HTERT RPE-1 (cell line): ENCODE measurements around the gene SEPTIN1.

ENCODE experiments used
- in situ Hi-C: fragments of 300-500 bp; cut with MboI; formaldehyde crosslinking; loops from 4 replicates; pipeline ENCODE4 v1.14.3; 2020; ENCODE audit warnings: low sequenced_read_pairs

Gene SEPTIN1

DNA sequence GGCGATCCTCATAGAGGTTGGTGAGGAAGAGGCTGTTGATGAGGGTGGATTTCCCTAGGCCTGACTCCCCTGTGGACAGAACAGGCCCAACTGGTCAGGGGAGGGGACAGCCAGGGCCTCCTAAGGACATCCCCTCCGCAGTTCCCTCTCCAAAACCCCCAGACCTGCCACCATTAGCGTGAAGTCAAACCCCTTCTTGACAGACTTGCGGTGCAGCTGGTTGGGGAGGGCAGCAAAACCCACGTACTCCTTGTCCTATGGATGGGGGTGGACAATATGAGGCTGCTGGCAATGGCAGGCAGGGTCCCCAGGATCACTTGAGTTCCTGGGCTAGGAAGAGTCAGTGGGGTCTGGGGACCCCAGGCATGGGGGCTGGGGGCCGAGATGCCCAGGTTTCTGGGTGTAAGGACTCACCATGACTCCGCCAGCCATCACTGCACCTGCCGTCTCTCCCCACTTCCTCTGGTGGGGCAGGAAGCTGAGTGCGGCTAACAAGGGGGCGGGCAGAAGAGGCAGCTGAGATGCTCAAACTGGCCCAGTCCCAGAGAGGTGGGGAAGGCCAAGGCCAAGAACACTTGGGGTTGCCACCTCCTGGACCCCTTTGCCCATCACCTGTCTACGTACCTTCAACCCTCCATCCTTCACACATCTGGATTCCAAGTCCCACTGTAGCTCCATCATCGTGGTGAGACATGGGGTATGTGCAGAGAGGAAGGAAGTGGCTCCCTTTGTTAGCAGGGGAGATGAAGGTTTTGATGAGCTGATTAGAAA is at the start of gene SEPTIN1:
TSS of gene SEPTIN1 (minus strand) at position 451 of the 771 bp plus-strand sequence. CDS start at position 432, 19 bp downstream.
- in situ Hi-C loops = no loop called here

DNA sequence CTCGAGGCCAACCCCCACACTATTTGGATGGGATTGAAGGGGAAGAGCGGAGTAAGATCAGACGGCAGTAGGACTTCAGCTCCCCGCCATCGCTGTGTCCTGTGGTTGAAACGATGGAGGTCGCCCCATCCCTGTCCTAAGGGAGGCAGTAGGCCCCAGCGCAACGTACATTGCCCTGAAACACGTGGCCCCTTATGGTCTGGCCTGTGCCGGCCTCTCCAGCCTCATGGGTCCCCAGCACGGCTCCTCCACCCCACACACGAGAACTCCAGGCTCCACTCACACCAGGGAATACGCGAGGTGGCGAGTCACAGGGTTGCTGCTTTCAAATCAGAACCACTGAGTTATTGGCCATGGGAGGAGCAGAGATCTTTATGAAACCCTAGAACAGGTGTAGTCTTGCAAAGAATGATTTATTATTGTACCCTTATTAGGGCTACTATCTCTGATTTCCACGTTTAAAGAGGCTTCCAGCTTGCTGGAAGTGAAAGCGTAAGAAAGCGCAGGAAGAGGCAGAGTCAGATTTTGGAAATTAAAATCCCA is 48.1 kb upstream of the SEPTIN1 start:
- in situ Hi-C loops = loop anchor here (25.0 kb wide), 1 partner anchor 207 kb away; no protein-coding TSS in a partner anchor

DNA sequence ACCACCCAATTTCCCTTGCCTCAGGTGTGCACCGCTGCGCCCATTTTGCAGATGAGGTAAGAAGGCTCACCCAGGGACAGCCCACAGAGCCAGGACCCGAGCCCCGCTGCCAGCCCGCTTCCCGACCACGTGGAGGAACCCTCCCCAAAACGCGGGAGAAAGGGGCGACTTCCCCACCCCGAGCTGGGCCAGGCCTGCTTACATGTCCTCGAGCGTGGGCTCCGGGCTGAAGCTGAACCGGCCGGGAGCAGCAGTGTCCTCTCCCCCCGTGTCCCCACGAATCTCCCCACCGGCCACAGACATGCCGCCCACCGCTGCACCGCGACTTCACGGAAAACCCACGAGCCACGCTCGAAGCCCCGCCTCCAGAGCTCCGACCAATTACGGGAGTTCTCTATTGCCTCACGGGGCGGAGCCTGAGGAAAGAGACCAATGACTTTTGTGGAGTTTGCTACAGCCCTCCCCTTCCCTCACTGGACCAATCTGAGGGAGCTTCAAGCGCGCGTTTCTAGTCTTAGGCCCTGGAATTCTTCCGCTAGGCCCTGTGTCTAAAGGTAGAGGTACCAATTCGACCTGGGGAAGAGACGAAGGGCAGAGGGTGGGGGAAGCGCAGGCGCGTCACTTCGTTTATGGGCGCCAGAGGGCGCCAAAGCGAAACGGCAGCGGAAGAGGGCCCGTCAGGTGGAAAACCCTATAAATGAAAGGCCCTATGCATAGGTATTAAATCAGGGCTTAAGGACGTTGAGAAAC is 47.5 kb upstream of the SEPTIN1 start, which contains the start of gene DCTPP1:
TSS of gene DCTPP1 (minus strand) at position 353 of the 750 bp plus-strand sequence. CDS start at position 303, 50 bp downstream.
- in situ Hi-C loops = loop anchor here (25.0 kb wide), 1 partner anchor 207 kb away; no protein-coding TSS in a partner anchor

DNA sequence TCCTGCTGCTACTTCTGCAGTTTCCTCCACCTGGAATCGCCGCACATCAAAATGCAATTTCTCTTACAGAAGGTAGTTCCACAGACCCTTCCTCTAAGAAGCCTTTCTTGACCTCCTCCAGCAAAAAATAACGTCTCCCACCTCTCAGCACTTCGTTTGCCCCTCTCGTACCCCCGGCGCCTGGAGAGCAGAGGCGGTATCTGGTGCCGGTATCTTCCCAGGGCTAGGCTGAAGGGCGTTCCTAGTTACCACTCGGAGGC is 47.0 kb upstream of the SEPTIN1 start:
- in situ Hi-C loops = loop anchor here (25.0 kb wide), 1 partner anchor 208 kb away; no protein-coding TSS in a partner anchor

GRCh38 chr16:30428055-30428454 is 45.7 kb upstream of the SEPTIN1 start:
- in situ Hi-C loops = loop anchor here (25.0 kb wide), 1 partner anchor 209 kb away; no protein-coding TSS in a partner anchor

- in situ Hi-C loops = no loop called here
Observed at GRCh38 chr16:30421010-30421409, 38.6 kb upstream of the SEPTIN1 start.

- in situ Hi-C loops = no loop called here
Observed at GRCh38 chr16:30418350-30419181, 36.2 kb upstream of the SEPTIN1 start.

- in situ Hi-C loops = no loop called here
Observed at GRCh38 chr16:30417529-30418349, 35.4 kb upstream of the SEPTIN1 start.

DNA sequence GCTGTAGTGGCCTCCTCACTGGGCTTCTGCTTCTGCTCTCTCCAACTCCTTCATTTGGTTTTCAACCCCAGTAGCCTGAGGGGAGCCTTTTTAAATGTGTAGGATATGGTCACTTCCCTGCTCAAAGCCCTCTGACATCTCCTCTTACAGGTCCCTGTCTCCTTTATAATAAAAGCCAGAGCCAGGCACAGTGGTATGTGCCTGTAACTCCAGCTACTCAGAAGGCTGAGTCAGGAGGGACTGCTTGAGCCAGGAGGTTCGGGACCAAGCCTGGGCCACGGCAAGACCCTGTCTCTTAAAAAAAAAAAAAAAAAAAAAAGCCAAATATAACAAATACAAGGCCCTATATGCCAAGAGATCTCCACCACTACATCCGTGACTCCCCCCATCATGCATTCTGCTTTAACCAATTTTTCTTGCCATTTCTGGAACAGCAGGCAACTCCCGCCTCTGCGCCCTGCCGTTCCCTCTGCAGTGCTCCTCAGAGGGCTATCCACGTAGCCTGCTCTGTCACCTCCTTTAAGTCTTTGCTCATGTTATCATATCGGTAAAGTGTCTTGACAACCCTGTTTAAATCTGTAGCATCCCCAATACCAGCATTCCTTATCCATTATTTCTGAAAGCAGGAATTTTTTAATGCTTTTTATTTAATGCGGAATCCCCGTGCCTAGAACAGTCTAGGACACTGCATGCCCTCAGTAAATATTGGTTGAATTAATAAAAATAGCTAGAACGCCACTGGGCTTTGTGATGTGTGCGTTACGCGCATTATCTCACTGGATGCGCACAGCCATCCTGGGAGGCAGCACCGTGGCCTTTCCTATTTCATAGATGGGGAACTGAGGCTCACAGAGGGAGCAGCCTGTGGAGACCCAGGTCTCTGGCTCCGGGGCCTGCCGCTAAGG is 34.5 kb upstream of the SEPTIN1 start:
- in situ Hi-C loops = no loop called here

DNA sequence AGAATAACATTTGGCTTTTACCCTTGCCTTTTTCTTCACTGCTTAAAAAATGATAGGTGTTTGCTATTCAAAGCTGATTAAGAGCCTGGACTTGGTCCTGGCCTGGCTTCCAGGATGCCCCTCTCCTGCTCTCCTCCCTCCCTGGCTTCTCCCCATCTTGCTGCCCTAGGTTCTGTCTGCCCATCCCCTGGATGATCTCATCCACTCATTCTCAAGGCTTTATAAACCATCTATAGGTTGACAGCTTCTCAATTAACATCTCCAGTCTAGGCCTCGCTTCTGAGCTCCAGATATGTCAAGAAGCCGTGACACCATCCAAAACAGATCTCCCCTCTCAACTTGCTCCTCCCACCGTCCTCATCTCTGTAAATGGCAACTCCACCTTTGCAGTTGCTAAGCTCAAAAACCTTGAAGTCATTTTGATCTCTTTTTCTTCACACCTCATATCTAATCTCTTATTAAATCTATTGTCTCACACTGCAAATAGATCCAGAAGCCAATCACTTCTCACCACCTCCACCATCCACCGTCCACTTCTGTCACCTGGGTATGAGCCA is 33.8 kb upstream of the SEPTIN1 start:
- in situ Hi-C loops = no loop called here

- in situ Hi-C loops = no loop called here
Observed at GRCh38 chr16:30414159-30414558, 31.8 kb upstream of the SEPTIN1 start.

- in situ Hi-C loops = no loop called here
Observed at GRCh38 chr16:30413112-30413806, 30.9 kb upstream of the SEPTIN1 start.

DNA sequence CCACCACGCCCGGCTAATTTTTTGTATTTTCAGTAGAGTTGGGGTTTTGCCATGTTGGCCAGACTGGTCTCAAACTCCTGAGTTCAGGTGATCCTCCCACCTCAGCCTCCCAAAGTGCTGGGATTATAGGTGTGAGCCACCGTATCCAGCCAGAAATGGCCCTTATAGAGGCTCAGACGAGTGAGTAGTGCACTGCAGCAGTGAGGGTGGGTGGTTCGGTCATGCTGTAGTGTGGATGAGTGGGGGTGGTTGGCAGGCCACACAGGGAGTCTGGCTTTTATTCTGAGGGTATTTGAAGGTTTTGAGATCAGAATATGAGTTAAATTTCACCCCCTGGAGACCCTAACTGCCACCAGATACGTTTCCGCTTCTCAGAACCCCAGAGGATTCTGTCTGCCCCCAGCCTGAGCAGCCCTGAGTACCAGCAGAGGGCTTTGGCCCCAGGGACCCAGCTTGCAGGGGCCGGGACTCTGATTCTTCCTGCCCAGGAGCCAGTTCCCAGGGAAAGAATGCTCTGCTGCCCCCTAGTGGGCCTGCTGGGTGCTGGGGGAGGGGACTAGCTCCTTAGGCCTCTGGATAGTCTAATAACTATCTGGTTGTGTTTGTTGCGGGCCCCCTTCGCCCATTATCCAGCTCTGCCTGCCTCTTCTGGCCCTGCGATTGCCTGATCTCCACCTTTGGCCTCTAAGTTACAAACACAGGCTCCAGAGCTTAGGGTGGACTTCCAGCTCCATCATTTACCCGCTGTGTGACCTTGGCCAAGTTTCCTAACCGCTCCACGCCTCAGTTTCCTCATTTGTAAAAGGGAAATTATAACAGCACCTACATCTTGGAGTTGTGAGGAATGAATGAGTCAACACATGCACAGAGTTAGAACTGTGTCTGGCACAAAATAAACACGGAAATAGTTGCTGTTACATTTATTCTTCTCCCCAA is 27.0 kb upstream of the SEPTIN1 start:
- in situ Hi-C loops = no loop called here

DNA sequence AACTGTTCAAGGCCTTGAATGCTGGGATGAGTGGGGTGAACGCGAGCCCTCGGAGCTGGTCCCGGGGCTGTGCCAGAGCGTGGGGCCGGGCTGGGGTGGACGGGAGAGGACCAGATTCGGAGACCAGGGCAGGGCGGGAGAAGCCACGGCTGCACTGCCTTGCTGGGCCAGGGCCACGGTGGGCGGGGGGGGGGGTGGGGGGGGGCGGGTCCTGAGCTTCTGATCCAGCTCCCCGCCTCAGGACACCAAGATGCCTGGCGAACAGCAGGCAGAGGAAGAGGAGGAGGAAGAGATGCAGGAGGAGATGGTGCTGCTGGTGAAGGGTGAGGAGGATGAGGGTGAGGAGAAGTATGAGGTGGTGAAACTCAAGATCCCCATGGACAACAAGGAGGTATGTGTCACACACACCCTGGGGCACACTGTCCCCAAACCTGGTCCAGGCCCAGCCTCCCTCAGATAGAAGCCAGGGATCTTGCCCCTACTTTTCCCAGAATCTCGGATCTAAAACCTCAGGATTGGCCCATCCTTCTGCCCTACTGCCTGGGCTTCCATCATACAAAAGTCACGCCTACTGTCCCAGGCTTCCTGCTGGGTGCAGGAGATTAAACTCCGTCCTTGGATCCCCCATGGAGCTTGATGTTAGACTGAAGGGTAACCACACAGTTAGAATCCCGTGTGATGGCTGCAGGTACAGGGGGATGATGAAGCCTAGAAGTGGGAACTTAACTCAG is 25.6 kb upstream of the SEPTIN1 start:
- in situ Hi-C loops = no loop called here

DNA sequence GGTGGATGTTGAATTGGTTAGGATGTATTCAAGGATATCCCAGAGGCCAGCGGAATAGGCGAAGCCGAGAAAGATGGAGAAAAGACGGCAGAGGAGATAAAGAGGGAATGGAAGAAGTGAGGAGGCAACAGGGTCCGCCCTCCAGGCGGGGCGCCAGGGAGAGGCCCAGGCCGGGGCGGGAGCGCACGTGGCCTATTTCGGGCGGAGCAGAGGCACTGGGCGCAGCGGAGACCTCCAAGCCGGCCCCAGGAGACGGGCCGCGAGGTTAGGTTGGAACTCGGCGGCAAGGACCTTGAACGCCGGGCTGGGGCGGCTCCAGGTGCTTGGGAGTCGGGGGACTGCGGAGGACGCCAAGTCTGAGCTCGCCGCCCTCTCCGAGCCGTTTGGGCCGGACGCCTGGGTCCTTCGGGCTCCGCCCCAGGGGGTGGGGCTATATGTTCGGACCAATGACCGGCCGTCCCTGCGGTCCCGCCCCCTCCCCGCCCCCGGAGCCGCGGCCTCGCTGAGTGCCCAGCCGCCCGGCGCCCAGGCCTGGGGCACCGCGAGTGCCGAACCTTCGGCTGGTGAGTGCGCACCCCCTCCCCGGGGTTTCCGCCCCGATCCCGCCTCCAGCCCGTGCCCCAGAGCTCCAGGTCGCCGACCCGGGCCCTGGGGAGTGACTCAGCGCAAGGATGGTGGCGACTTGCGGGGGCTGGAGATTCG is 24.9 kb upstream of the SEPTIN1 start, which contains the start of gene ZNF771:
TSS of gene ZNF771 (plus strand) at position 505 of the 702 bp plus-strand sequence. CDS start 448 bp downstream, outside the sequence.
- in situ Hi-C loops = no loop called here

- in situ Hi-C loops = no loop called here
Observed at GRCh38 chr16:30406795-30407101, 24.4 kb upstream of the SEPTIN1 start.
